ENCODE data around the gene PKD1L1.

DNA sequence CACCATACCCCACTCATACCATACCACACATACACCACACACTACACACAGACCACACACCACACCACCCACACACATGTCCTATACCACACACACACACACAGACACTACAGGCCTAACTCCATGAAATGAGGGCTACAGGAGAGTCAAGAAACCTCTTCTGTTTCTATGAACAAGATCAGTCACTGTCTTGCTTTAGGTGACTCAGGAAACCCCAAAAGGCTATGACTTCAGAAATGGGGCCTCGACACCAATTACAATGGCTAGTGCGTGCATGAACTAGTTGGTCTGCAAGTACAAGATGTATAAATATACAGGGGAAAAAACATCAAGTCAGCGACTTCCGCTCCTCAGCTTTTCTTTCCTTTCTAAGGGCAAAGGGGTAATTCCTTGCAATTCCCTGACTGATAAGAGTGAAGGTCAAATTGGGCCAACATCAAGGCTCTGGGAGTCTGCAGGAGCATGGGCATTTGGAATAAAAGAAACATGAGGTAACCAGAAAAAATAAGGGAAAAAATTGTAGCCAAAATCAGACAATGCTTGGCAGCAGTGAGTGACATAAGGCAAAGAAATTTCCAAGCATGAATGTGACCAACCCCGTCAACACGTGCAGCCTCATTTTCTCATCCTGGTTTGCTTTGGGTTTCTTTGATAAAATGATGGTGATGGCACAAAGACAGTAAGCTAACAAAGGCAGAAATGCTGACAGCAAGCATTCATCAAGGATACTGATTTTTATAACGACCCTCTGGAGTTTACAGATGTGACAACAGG lies 1.5 kb downstream of the PKD1L1 start:
- TF ChIP-seq, protein P1, sequence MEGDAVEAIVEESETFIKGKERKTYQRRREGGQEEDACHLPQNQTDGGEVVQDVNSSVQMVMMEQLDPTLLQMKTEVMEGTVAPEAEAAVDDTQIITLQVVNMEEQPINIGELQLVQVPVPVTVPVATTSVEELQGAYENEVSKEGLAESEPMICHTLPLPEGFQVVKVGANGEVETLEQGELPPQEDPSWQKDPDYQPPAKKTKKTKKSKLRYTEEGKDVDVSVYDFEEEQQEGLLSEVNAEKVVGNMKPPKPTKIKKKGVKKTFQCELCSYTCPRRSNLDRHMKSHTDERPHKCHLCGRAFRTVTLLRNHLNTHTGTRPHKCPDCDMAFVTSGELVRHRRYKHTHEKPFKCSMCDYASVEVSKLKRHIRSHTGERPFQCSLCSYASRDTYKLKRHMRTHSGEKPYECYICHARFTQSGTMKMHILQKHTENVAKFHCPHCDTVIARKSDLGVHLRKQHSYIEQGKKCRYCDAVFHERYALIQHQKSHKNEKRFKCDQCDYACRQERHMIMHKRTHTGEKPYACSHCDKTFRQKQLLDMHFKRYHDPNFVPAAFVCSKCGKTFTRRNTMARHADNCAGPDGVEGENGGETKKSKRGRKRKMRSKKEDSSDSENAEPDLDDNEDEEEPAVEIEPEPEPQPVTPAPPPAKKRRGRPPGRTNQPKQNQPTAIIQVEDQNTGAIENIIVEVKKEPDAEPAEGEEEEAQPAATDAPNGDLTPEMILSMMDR (tag by site-specific recombination; IDR thresholded peaks at IDR 0.05): no peak
- TF ChIP-seq, protein P2, sequence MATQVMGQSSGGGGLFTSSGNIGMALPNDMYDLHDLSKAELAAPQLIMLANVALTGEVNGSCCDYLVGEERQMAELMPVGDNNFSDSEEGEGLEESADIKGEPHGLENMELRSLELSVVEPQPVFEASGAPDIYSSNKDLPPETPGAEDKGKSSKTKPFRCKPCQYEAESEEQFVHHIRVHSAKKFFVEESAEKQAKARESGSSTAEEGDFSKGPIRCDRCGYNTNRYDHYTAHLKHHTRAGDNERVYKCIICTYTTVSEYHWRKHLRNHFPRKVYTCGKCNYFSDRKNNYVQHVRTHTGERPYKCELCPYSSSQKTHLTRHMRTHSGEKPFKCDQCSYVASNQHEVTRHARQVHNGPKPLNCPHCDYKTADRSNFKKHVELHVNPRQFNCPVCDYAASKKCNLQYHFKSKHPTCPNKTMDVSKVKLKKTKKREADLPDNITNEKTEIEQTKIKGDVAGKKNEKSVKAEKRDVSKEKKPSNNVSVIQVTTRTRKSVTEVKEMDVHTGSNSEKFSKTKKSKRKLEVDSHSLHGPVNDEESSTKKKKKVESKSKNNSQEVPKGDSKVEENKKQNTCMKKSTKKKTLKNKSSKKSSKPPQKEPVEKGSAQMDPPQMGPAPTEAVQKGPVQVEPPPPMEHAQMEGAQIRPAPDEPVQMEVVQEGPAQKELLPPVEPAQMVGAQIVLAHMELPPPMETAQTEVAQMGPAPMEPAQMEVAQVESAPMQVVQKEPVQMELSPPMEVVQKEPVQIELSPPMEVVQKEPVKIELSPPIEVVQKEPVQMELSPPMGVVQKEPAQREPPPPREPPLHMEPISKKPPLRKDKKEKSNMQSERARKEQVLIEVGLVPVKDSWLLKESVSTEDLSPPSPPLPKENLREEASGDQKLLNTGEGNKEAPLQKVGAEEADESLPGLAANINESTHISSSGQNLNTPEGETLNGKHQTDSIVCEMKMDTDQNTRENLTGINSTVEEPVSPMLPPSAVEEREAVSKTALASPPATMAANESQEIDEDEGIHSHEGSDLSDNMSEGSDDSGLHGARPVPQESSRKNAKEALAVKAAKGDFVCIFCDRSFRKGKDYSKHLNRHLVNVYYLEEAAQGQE (tag by site-specific recombination; IDR thresholded peaks at IDR 0.05): no peak
- TF ChIP-seq GLI2 (tag by site-specific recombination; IDR thresholded peaks at IDR 0.05; ENCODE audit: borderline replicate concordance, low read depth) (no peak), ZNF10 (tag by site-specific recombination; IDR thresholded peaks at IDR 0.05) (no peak), ZNF645 (tag by site-specific recombination; IDR thresholded peaks at IDR 0.05) (no peak), WT1 (tag by site-specific recombination; IDR thresholded peaks at IDR 0.05) (no peak), ZNF121 (tag by site-specific recombination; IDR thresholded peaks at IDR 0.05) (no peak), ZNF132 (tag by site-specific recombination; IDR thresholded peaks at IDR 0.05; ENCODE audit: borderline replicate concordance) (no peak), ZNF843 (tag by site-specific recombination; IDR thresholded peaks at IDR 0.05) (no peak), ZNF433 (tag by site-specific recombination; IDR thresholded peaks at IDR 0.05; ENCODE audit: low read depth) (no peak), ATF2 (tag by site-specific recombination; IDR thresholded peaks at IDR 0.05; ENCODE audit: low read depth) (no peak), ZNF19 (tag by site-specific recombination; IDR thresholded peaks at IDR 0.05; ENCODE audit: low read depth) (no peak), ZNF16 (tag by site-specific recombination; IDR thresholded peaks at IDR 0.05; ENCODE audit: low read depth) (no peak)

Measured in HEK293 (cell line).